Measurements from ENCODE around the gene FEM1C.
A peak's percentile ranks its signal among the peaks of the same experiment; 100 is the strongest.

FEM1C gene

GRCh38 chr5:115544436-115545350, at the start of gene FEM1C:
TSS of gene FEM1C (minus strand) at chr5:115544775. CDS start at chr5:115543493, 1,282 bp downstream.
- Mint-ChIP-seq H3K4me3 (peak within 1 kb of the TSS; percentile 86), H3K9me3 (no peaks in the 10 kb centered on the region), H3K27ac (peak within 1 kb of the TSS; percentile 88), H3K36me3 (peaks cover 27% of the 10 kb centered on the region), H3K27me3 (no peaks in the 10 kb centered on the region), H3K4me1 (peaks cover 43% of the 10 kb centered on the region)
- ATAC-seq = peak; percentile 99

- H3K36me3 Mint-ChIP-seq = peaks cover 16% of the 10 kb centered on the region
- no peak overlapping the region for H3K4me3 Mint-ChIP-seq
- H3K27ac Mint-ChIP-seq = no peak overlapping the region
- H3K4me1 Mint-ChIP-seq = peaks cover 12% of the 10 kb centered on the region
- no peak for ATAC-seq
- H3K27me3 Mint-ChIP-seq = no peaks in the 10 kb centered on the region
- H3K9me3 Mint-ChIP-seq = no peaks in the 10 kb centered on the region
These were observed 44.5 kb upstream of the FEM1C start for GRCh38 chr5:115589043-115589442.

- H3K9me3 Mint-ChIP-seq = no peaks in the 10 kb centered on the region
- H3K4me3 Mint-ChIP-seq = no peak overlapping the region
These were observed 44.1 kb upstream of the FEM1C start for GRCh38 chr5:115588640-115589039.

GRCh38 chr5:115586525-115587146, 42.1 kb upstream of the FEM1C start:
- Mint-ChIP-seq H3K27me3 (no peaks in the 10 kb centered on the region), H3K36me3 (peaks cover 14% of the 10 kb centered on the region), H3K9me3 (no peaks in the 10 kb centered on the region), H3K27ac (no peak overlapping the region), H3K4me3 (no peak overlapping the region), H3K4me1 (peaks cover 19% of the 10 kb centered on the region)
- ATAC-seq = no peak

More at GRCh38 chr5:115588640-115589039, 44.1 kb upstream of the FEM1C start:
- no peak for ATAC-seq
- Mint-ChIP-seq H3K27ac (no peak overlapping the region), H3K27me3 (no peaks in the 10 kb centered on the region), H3K36me3 (peaks cover 16% of the 10 kb centered on the region), H3K4me1 (peaks cover 13% of the 10 kb centered on the region)

- Mint-ChIP-seq H3K27me3 (no peaks in the 10 kb centered on the region), H3K4me3 (no peak overlapping the region), H3K36me3 (peaks cover 16% of the 10 kb centered on the region), H3K4me1 (peaks cover 26% of the 10 kb centered on the region), H3K27ac (no peak overlapping the region), H3K9me3 (no peaks in the 10 kb centered on the region)
- ATAC-seq = no peak
These were observed 40.7 kb upstream of the FEM1C start for GRCh38 chr5:115585265-115585664.

- Mint-ChIP-seq H3K36me3 (peaks cover 16% of the 10 kb centered on the region), H3K27me3 (no peaks in the 10 kb centered on the region), H3K9me3 (no peaks in the 10 kb centered on the region), H3K4me3 (no peak overlapping the region), H3K4me1 (peaks cover 34% of the 10 kb centered on the region), H3K27ac (no peak overlapping the region)
- no peak for ATAC-seq
These were observed 39.9 kb upstream of the FEM1C start for GRCh38 chr5:115584501-115584900.

GRCh38 chr5:115583474-115583873, 38.9 kb upstream of the FEM1C start:
- Mint-ChIP-seq H3K36me3 (peaks cover 16% of the 10 kb centered on the region), H3K4me3 (no peak overlapping the region), H3K9me3 (no peaks in the 10 kb centered on the region), H3K27me3 (no peaks in the 10 kb centered on the region), H3K4me1 (peaks cover 38% of the 10 kb centered on the region), H3K27ac (peak overlapping the region; percentile 8)
- no peak for ATAC-seq

GRCh38 chr5:115580941-115581340, 36.4 kb upstream of the FEM1C start:
- Mint-ChIP-seq H3K4me1 (peaks cover 41% of the 10 kb centered on the region), H3K36me3 (peaks cover 26% of the 10 kb centered on the region), H3K27me3 (no peaks in the 10 kb centered on the region), H3K27ac (peak overlapping the region; percentile 26), H3K9me3 (peaks cover 8% of the 10 kb centered on the region), H3K4me3 (no peak overlapping the region)
- ATAC-seq = no peak

- no peak overlapping the region for H3K4me3 Mint-ChIP-seq
- no peaks in the 10 kb centered on the region for H3K27me3 Mint-ChIP-seq
- peaks cover 26% of the 10 kb centered on the region for H3K36me3 Mint-ChIP-seq
- H3K27ac Mint-ChIP-seq = peak overlapping the region; percentile 57
- H3K4me1 Mint-ChIP-seq = peaks cover 48% of the 10 kb centered on the region
- H3K9me3 Mint-ChIP-seq = peaks cover 8% of the 10 kb centered on the region
- peak; percentile 88 for ATAC-seq
These were observed 35.2 kb upstream of the FEM1C start for GRCh38 chr5:115579747-115580173.

- H3K4me3 Mint-ChIP-seq = no peak overlapping the region
- no peaks in the 10 kb centered on the region for H3K27me3 Mint-ChIP-seq
These were observed 34.6 kb upstream of the FEM1C start for GRCh38 chr5:115579216-115579615.

GRCh38 chr5:115578657-115579056, 34.1 kb upstream of the FEM1C start:
- peaks cover 20% of the 10 kb centered on the region for H3K36me3 Mint-ChIP-seq
- peak overlapping the region; percentile 57 for H3K27ac Mint-ChIP-seq
- H3K4me3 Mint-ChIP-seq = peak overlapping the region; percentile 62
- peaks cover 8% of the 10 kb centered on the region for H3K9me3 Mint-ChIP-seq
- no peaks in the 10 kb centered on the region for H3K27me3 Mint-ChIP-seq
- ATAC-seq = peak; percentile 70
- H3K4me1 Mint-ChIP-seq = peaks cover 55% of the 10 kb centered on the region

More at GRCh38 chr5:115579216-115579615, 34.6 kb upstream of the FEM1C start:
- peaks cover 53% of the 10 kb centered on the region for H3K4me1 Mint-ChIP-seq
- H3K27ac Mint-ChIP-seq = peak overlapping the region; percentile 57
- no peak for ATAC-seq
- peaks cover 21% of the 10 kb centered on the region for H3K36me3 Mint-ChIP-seq
- peaks cover 8% of the 10 kb centered on the region for H3K9me3 Mint-ChIP-seq

- peak; percentile 62 for ATAC-seq
- peaks cover 49% of the 10 kb centered on the region for H3K4me1 Mint-ChIP-seq
- H3K9me3 Mint-ChIP-seq = peaks cover 8% of the 10 kb centered on the region
- H3K27me3 Mint-ChIP-seq = no peaks in the 10 kb centered on the region
- H3K36me3 Mint-ChIP-seq = peaks cover 20% of the 10 kb centered on the region
- H3K4me3 Mint-ChIP-seq = no peak overlapping the region
- peak overlapping the region; percentile 57 for H3K27ac Mint-ChIP-seq
These were observed 33.2 kb upstream of the FEM1C start for GRCh38 chr5:115577741-115578140.

GRCh38 chr5:115577329-115577728, 32.8 kb upstream of the FEM1C start:
- ATAC-seq = no peak
- Mint-ChIP-seq H3K36me3 (peaks cover 20% of the 10 kb centered on the region), H3K27ac (peak overlapping the region; percentile 57), H3K4me1 (peaks cover 53% of the 10 kb centered on the region), H3K27me3 (no peaks in the 10 kb centered on the region), H3K9me3 (peaks cover 8% of the 10 kb centered on the region), H3K4me3 (no peak overlapping the region)

GRCh38 chr5:115575167-115576070, 30.8 kb upstream of the FEM1C start:
- no peaks in the 10 kb centered on the region for H3K27me3 Mint-ChIP-seq
- no peak overlapping the region for H3K27ac Mint-ChIP-seq
- peaks cover 47% of the 10 kb centered on the region for H3K4me1 Mint-ChIP-seq
- ATAC-seq = no peak
- peaks cover 11% of the 10 kb centered on the region for H3K36me3 Mint-ChIP-seq
- H3K9me3 Mint-ChIP-seq = peaks cover 8% of the 10 kb centered on the region
- H3K4me3 Mint-ChIP-seq = no peak overlapping the region

- Mint-ChIP-seq H3K4me3 (no peak overlapping the region), H3K9me3 (peaks cover 8% of the 10 kb centered on the region), H3K4me1 (peaks cover 24% of the 10 kb centered on the region), H3K27me3 (no peaks in the 10 kb centered on the region), H3K36me3 (peaks cover 10% of the 10 kb centered on the region), H3K27ac (no peak overlapping the region)
- no peak for ATAC-seq
These were observed 28.6 kb upstream of the FEM1C start for GRCh38 chr5:115573133-115573532.

All from stimulated activated memory B cell treated with anti-CD40 and anti-IgM and Interleukin-4, amounts not matched to agents 10 μg/mL and 1 μg/mL and 100 μg/mL, for 72 hours (primary cell).